ENCODE measurements around the gene PODXL2. TPM values are rescaled to one million over a fixed set of nuclear protein-coding genes. Genes with fewer than 3 reads are reported as not detected.
A peak's percentile ranks its signal among the peaks of the same experiment; 100 is the strongest.

The PODXL2 gene
- total RNA-seq, 3 donors from 2014 or later = 8.8 to 10.6 (median 8.8) TPM

GRCh38 chr3:127717357-127718244 is 88.6 kb downstream of the PODXL2 start:
- Histone ChIP-seq H3K36me3 (no peaks in the 10 kb centered on the region), H3K4me1 (no peaks in the 10 kb centered on the region), H3K9me3 (no peaks in the 10 kb centered on the region), H3K27me3 (no peaks in the 10 kb centered on the region), H3K27ac (peak overlapping the region in 1 of 2 donors; percentile 43), H3K4me3 (no peak overlapping the region)
- TF ChIP-seq POLR2AphosphoS5 (IDR thresholded peaks at IDR 0.05) = no peak
- TF ChIP-seq CTCF (IDR thresholded peaks at IDR 0.05) = no peak
- intact Hi-C loops (cut with DNase I; ENCODE audit: low total_unique reads) = no loop called here
- no peak for DNase-seq (ENCODE audit: low spot score in 2 of 2)

DNA sequence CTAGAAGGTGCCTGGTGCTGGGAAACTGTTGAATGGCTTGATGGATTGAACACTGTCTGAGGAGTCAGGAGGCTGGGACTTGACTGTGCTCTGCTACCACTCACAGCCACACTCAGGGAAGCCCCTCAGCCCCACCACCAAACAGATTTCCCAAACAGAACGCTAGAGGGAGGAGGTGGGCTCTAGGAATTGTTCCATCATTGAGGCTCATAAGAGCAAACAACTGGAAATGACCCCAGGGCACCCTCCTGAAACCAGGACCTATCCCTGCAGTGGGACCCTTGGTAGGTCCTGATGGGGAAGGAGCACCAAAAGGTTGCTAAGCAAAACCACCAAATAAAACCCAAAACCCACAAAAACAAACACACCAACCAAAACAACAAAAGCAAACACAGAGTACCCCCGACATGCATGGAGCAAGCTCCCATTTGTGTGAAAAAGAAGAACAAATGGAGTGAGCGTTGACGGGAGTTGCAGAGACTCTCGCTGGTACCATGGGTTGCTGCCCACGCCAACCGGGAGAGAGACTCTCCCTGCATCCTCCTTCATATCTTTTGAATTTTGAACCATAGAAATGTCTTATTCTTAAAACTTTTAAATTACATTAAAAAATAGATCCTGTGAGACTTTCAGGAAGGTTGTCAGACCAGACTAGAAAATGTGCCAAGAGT is 89.4 kb downstream of the PODXL2 start:
- Histone ChIP-seq H3K4me1 (no peaks in the 10 kb centered on the region), H3K4me3 (no peak overlapping the region), H3K36me3 (no peaks in the 10 kb centered on the region), H3K9me3 (no peaks in the 10 kb centered on the region), H3K27me3 (no peaks in the 10 kb centered on the region), H3K27ac (peak overlapping the region in 1 of 2 donors; percentile 19)
- DNase-seq (ENCODE audit: low spot score in 2 of 2) = no peak
- intact Hi-C loops (cut with DNase I; ENCODE audit: low total_unique reads) = no loop called here
- TF ChIP-seq POLR2A (IDR thresholded peaks at IDR 0.05) (no peak), POLR2AphosphoS5 (IDR thresholded peaks at IDR 0.05) (no peak), CTCF (IDR thresholded peaks at IDR 0.05) (no peak)

DNA sequence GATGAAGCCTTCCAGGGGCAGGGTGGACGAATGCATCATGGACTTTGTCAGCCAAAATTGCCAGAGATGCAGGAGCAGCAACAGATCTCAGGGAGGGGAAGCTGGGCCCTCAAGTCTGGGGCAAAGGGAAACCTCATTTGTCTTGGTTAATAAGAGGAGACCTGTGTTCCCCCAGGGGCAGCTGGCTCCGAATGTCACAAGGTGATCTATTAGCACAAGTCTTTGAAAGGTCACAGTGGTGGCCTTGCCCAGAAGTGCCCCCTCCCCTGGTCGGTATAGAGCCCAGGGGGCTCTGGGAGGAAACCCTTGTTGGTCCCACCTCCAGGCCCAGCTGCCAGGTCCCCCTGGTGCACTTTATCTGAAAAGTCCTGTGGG is 89.9 kb downstream of the PODXL2 start:
- no peak for TF ChIP-seq POLR2AphosphoS5 (IDR thresholded peaks at IDR 0.05)
- no peak for TF ChIP-seq POLR2A (IDR thresholded peaks at IDR 0.05)
- no peak for TF ChIP-seq CTCF (IDR thresholded peaks at IDR 0.05)
- Histone ChIP-seq H3K36me3 (no peaks in the 10 kb centered on the region), H3K4me3 (no peak overlapping the region), H3K27me3 (no peaks in the 10 kb centered on the region), H3K4me1 (no peaks in the 10 kb centered on the region), H3K9me3 (no peaks in the 10 kb centered on the region), H3K27ac (no peak overlapping the region)
- DNase-seq (ENCODE audit: low spot score in 2 of 2) = no peak
- intact Hi-C loops (cut with DNase I; ENCODE audit: low total_unique reads) = no loop called here

- no peak overlapping the region for H3K27ac ChIP-seq
- H3K27me3 ChIP-seq = no peaks in the 10 kb centered on the region
- H3K4me1 ChIP-seq = no peaks in the 10 kb centered on the region
- no peaks in the 10 kb centered on the region for H3K36me3 ChIP-seq
- H3K9me3 ChIP-seq = no peaks in the 10 kb centered on the region
- no peak for DNase-seq (ENCODE audit: low spot score in 2 of 2)
- no peak for TF ChIP-seq POLR2A (IDR thresholded peaks at IDR 0.05)
- H3K4me3 ChIP-seq = no peak overlapping the region
- intact Hi-C loops (cut with DNase I; ENCODE audit: low total_unique reads) = no loop called here
Measured at GRCh38 chr3:127719369-127719768, 90.4 kb downstream of the PODXL2 start.

DNA sequence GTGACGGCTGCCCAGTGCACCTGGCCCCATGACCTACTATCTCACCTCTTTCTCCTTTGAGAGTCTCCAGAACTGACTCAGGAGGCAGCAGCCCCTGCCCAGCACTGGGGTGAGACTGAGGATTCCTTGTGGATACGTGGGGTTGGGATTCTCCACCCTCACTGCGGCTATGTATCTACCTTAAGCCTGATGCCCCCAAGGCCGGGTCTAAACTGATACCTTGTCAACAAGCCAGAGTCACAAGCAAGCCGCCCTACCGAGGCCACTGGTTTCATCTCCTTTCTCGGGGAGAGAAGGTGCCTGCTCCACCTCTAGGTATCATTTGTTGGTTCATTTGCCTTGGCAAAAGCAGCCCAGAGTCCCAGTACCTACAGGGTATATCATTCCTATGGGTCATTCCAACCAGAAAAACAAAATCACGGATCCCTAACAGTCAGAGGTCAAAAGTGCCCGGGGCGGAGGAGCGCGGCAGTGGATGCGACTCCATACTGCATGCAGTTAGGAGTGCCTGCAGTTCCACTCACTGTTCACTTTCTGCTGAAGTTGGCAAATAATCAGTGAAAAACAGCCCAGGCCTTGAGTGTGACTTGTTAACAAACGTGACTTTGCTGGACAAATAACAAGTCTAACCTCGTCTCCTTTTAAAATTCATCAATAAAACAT is 91.3 kb downstream of the PODXL2 start:
- TF ChIP-seq POLR2AphosphoS5 (IDR thresholded peaks at IDR 0.05) = no peak
- no peak for TF ChIP-seq CTCF (IDR thresholded peaks at IDR 0.05)
- TF ChIP-seq POLR2A (IDR thresholded peaks at IDR 0.05) = no peak
- Histone ChIP-seq H3K4me1 (no peaks in the 10 kb centered on the region), H3K9me3 (no peaks in the 10 kb centered on the region), H3K4me3 (no peak overlapping the region), H3K27ac (peak overlapping the region in 1 of 2 donors; percentile 32), H3K27me3 (no peaks in the 10 kb centered on the region), H3K36me3 (no peaks in the 10 kb centered on the region)
- DNase-seq (ENCODE audit: low spot score in 2 of 2) = no peak
- intact Hi-C loops (cut with DNase I; ENCODE audit: low total_unique reads) = no loop called here

Data from breast epithelium (tissue), 4 donors.